NCI-H2196 treated with DMSO at 0.1 percent for 48 hours (cell line): Measurements from ENCODE around the gene SLC9A5.
A peak's percentile ranks its signal among the peaks of the same experiment; 100 is the strongest.

Experiments used
- DNase-seq: peaks from one replicate; lab custom pipeline; 2025; ENCODE audit not compliant: unreplicated experiment; lab: John Stamatoyannopoulos, UW

Gene SLC9A5

DNA sequence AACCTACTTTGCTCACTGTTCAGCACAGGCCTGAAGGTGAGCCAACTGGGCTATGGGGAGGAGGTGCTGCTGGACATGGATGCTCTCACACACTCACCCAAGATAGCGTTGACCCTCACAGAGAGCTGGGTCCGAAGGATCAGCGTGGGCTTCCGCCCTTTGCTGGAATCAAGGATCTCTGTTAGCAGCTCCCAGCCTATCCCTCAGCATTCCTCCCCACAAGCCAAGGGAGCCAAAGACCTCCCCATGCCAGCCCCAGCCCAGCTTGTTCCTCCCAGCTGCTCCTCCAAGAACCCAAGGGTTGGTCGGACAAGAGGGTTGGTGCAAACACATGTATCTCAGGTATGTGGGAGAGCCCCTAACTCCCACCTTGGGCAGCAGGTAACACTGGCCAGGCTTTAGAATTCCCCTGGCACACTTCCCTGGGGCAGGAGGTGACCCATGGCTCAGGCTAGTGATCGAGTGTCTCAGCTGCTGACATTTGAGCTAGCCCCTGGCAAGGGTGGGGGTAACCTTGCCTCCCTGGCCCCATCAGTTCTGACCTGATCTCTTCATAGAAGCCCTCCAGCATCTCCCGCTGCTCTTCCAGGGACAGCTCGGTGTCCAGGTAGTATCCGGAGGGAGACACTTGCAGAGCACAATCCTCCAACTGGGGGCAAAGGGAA is 9.8 kb upstream of the SLC9A5 start:
- DNase-seq = no peak

DNA sequence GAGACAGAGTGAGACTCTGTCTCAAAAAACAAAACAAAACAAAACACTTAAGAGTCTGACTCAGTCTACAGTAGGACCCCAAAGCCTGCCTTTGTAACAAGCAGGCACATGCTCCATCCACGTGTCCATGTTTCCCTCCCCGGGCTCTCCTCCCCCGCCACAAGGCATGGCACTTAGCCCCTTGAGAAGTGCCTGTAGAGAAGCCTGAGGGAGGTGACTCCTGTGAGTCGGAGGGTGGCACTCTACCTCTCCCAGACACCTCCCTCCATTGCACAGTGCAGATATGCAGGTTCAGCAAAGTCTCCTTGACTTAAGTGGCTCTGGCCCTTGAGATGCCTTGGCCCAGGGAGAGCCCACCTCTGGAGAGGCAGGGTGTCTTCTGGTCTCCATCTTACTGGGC is 8.3 kb upstream of the SLC9A5 start:
- no peak for DNase-seq

DNA sequence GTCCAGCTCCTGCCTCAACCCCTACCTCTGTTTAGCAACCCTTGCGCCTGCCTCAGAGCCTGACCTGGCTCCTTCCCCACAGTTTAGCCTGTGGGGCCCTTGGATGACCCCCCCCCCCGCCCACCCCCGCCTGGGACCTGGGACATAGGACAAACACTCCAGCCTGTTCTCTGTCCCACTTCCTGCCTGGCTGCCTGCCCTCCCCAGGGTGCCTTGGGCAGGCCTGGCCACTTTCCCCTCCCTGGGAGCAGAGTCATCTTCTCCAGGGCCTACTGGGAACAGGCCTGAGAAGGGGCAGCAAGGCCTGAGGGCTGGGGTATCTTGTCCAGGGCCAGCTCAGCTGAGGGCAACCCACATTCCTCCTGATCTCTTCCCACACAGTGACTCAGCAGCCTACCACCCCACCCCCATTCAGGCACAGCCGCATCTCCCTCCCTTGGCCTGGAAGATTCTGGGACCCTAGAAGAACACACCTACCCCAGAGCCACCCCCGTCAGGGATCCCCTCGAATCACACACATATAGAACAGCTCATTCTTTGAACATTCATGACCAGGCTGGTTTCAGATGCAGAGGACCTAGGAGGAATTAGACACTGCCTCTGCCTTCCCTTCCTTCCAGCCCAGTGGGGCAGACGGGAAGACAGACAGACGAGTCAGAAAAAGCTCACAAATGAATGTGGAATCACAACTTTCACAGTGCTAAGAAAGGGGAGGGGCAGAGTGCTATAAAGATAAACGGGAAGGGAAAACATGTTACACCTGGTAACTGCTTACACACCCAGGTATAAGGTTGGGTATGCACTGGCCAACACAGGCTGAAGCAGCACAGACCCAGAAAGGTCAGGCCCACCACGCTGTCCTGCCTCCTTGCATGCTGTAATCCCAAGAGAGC is 7.5 kb upstream of the SLC9A5 start:
- DNase-seq = peak; percentile 17

GRCh38 chr16:67242138-67242730 is 6.5 kb upstream of the SLC9A5 start:
- DNase-seq = no peak

- DNase-seq = no peak
These were observed 5.3 kb upstream of the SLC9A5 start for GRCh38 chr16:67243481-67243880.

DNA sequence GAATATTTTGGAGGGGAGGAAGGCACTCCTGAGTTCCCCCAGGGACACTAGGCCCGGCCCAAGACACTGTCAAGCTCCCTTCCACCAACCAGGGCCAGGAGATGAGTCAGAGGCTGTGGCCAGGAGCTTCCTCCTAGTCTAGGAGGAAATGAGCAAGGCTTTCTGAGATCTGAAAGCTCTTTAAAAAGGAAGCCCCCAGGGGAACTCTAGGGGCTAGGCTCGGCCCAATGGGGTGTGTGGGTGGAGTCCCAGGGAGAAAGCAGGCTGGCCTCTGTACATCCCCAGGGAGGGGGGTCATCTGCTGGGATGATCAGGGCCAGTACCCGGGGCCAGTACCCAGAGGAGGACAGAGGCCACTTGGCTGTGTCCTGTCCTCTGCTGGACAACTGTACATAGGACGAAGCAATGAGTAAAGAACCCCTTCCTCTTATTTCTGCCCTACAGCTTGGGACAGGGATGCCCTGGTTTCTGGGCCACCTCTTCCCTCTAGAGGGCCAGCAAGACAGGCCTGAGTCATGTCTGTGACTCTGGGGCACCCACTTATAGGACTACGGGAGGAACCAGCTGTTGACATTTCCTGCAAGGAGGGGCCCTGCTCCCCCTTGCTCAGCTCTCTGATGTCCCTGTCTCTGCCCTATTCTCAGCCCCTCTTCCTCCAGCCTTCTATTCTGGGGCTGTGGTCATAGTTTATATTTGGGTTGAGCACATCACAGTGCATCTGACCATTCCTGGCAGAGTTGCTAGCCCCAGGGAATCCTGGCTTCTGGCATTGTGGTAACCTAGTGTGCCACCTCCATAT is 4.2 kb upstream of the SLC9A5 start:
- no peak for DNase-seq

GRCh38 chr16:67245186-67245585 is 3.6 kb upstream of the SLC9A5 start:
- DNase-seq = no peak

DNA sequence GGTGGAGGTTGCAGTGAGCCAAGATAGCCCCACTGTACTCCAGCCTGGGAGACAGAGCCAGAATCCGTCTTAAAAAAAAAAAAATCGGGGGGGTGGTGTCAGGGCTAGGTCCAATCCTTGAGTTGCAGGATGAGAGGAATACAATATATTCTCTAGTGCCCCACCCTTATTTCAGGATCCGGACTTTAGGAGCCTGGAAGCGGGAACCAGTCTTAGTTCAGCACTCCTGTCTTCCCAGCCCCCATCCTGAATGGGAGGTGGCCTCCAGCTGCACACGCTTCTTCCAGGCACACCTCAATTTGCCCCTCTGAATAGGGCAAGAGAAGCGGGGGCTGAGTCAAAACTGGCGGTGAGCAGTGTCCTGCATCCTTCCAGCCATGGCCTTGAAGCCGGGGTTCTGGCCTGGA is 3.1 kb upstream of the SLC9A5 start:
- no peak for DNase-seq

DNA sequence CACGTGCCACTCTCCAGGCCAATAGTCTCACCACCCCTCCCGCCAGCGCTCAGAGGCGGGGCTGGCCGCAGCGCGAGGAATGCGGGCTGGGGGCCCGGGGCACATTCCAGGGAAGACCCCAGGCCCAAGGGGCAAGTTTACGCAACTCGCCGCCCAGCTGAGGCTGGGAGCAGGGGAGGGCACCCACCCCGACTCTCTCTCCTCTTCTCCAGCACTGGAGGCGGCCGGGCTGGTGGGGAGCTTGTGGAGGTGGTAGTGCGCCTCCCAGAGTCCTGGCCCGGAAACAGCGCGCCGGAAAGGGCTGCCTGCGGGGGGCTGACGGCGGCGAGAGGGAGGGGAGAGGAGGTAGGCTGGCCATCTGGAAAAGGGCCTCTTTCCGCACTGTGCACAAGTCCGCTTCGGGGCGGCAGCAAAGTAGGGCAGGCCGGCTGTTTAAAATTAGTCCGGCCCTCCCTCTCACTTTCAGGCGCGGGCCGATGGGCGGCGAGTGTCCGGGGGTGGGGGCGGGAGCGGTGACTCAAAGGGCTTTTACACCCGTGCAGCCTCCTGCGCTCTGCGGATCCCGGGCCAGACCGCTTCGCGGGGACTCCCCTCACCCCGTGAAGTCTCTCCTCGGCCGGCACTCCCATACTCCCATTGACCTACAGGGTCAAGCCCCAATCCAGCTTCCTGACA is 2.6 kb upstream of the SLC9A5 start:
- DNase-seq = peak; percentile 27

DNA sequence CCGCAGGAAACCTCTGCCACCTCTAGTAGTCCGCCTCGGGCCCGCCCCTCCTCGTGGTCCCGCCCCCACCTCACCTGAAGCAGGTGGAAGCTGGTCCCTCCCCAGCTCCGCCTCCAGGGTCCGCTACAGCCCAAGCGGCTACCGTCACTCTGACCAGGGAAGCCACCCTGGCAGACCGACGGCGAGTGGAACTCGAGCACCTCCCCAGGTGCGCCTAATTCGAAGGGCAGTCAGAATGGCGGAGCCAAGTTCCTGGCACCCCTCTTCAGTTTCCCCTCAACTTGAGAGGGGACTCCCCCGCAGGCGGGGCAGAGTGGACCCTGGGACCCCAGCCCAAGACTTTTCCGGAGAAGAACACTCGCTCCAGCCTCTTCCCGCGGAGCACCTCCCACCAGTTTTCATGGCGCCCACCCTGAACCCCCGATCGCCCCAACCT is 2.0 kb upstream of the SLC9A5 start:
- peak; percentile 63 for DNase-seq

GRCh38 chr16:67247192-67248072 is 1.3 kb upstream of the SLC9A5 start, which contains the start of gene FHOD1:
TSS of gene FHOD1 (minus strand) at chr16:67247481. CDS start at chr16:67247410, 71 bp downstream.
- peak; percentile 71 for DNase-seq

- DNase-seq = no peak
These were observed 742 bp upstream of the SLC9A5 start for GRCh38 chr16:67248073-67248400.

GRCh38 chr16:67249178-67250044 is 632 bp downstream of the SLC9A5 start:
- DNase-seq = no peak

DNA sequence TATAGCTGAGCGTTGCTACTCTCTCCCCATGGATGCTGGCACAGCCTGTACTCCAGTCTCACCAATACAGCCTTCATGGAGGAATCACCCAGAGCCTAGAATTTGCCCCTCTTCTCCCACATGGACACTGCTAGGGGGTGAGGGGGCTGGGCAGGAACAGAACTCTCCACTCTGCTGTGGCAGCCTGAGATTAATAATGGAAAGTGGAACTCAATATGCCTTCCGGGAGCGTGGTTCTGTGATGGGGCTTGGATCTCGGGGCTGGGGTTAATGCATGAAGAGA is 1.2 kb downstream of the SLC9A5 start:
- DNase-seq = no peak

- DNase-seq = no peak
These were observed 4.1 kb downstream of the SLC9A5 start for GRCh38 chr16:67252609-67253497.

- DNase-seq = no peak
These were observed 6.2 kb downstream of the SLC9A5 start for GRCh38 chr16:67254801-67255552.

DNA sequence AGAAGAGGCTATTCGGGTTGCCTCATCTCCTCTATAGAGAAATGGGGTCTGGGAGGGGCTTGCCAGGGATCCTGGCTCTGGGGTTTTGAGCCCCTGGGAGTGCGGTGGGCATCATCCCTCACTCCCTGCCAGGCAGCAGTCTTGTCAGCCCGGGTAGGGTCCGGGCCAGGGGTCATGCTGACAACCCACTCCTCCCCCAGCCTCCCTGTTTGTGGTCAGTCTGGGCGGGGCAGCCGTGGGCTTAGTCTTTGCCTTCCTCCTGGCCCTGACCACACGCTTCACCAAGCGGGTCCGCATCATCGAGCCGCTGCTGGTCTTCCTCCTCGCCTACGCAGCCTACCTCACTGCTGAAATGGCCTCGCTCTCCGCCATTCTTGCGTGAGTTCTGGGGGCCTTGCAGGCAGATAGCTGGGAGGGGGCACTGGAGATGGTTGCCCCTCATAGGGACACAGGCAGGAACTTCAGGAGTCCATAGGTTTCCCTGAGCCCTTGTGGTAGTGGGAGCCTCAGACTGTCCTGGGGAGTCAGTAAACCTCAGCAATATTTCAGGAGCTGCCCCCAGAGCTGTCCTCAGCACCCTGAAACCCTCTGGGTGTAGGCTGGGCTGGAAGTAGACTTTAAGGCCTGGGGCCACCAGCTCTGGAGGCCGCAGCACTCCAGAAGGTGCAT is 6.9 kb downstream of the SLC9A5 start:
- DNase-seq = no peak
